Left lung (tissue), 10 donors: ENCODE results near the gene DDI2. TPM values are rescaled to one million over a fixed set of nuclear protein-coding genes. Genes with fewer than 3 reads are reported as not detected.

Experiments
- ATAC-seq: fragments of 200-7000 bp; cut with Tn5 transposase; one replicate; pipeline ENCODE4 v1.9.1; 2020; ENCODE audit warnings: moderate library complexity
- DNase-seq, 4 donors: peaks; one replicate each; pipeline ENCODE4 v3.0.0-alpha.2; 2013 to 2020
- H3K27ac ChIP-seq, 2 donors: fragments of 200-600 bp; sonication (generic) in 1 of 2; one replicate each; pipeline versions ENCODE4 v1.5.0 to v1.8.0; 2020 to 2021
- H3K27me3 ChIP-seq, 2 donors: fragments of 200-600 bp; sonication (generic) in 1 of 2; one replicate each; pipeline versions ENCODE4 v1.5.0 to v1.8.0; 2020 to 2021
- H3K36me3 ChIP-seq, 2 donors: fragments of 200-600 bp; sonication (generic) in 1 of 2; one replicate each; pipeline versions ENCODE4 v1.5.0 to v1.8.0; 2020 to 2021
- H3K4me1 ChIP-seq, 2 donors: fragments of 200-600 bp; one replicate each; pipeline ENCODE4 v1.8.0; 2021
- H3K4me3 ChIP-seq, 2 donors: fragments of 200-600 bp; sonication (generic) in 1 of 2; one replicate each; pipeline versions ENCODE4 v1.5.0 to v1.8.0; 2020 to 2021; ENCODE audit warnings: mild to moderate bottlenecking in 1 of 2
- H3K9me3 ChIP-seq, 2 donors: fragments of 200-600 bp; sonication (generic) in 1 of 2; one replicate each; pipeline versions ENCODE4 v1.5.0 to v1.8.0; 2020 to 2021
- intact Hi-C, 2 donors: fragments of 100-400 bp; cut with DNase I; formaldehyde crosslinking; loops; one replicate each; pipeline versions ENCODE4 v1.11.2 to v1.14.2; 2022
- polyA plus RNA-seq, 6 donors: library from polyadenylated mRNA; unstranded; fragments of 120-200 nt; gene quantifications; one replicate each; pipeline ENCODE4 v1.2.1, GENCODE V29; 2013; ENCODE audit not compliant: insufficient read length in 6 of 6
- total RNA-seq, 2 donors: library from RNA; stranded (reverse); fragmentation: NEBNext Ultra II Directional; extraction: Animal tissue kit (Norgen Biotek cat#: 25700); gene quantifications; one replicate each; pipeline ENCODE4 v1.2.1, GENCODE V29; 2021
- TF ChIP-seq, protein P1 (sequence below), 2 donors: fragments of 200-600 bp; sonication (generic) in 1 of 2; IDR thresholded peaks; one replicate each; pipeline versions ENCODE4 v1.5.0 to v1.8.0; 2021; ENCODE audit warnings: antibody characterized with exemption in 2 of 2
- donor health status: DM: no; HTN: yes; CAD: no.
- donor health status: DM: no; HTN: no; CAD: no.

The DDI2 gene
- total and polyA plus RNA-seq, 8 donors: 20.4 to 37.7 (median 22.6) TPM

DNA sequence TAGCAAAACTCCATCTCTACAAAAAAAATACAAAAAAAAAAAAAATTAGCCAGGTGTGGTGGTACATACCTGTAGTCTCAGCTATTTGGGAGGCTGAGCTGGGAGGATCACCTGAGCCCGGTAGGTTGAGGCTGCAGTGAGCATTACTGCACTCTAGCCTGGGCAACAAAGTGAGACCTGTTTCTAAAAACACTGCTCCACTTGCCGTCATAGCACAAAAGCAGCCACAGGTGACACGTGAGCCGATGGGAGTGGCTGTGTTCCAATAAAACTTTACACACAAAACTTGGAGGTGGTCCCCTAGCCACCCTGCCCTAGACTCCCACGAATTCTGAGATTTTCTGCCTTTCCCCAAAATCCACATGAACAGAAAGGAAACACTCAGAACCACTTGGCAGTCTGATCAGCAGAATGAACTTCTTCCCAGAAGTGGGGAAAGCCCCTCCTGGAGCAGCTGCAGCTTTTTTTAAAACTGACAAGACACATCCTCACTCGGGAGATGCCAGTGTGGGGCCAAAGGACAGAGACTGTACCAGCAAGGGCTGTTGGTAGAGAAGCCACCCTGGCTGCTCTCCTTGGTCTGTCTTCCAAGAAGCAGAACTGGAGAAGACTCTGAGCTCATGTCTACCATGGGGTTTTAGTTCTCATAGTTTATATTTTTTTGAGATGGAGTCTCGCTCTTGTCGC, 90.1 kb downstream of the DDI2 start:
- peaks cover 22 to 38% of the 10 kb centered on the region in 2 donors for H3K4me1 ChIP-seq
- no peak for DNase-seq
- intact Hi-C loops: no loop called here
- no peak overlapping the region for H3K4me3 ChIP-seq
- no peaks in the 10 kb centered on the region for H3K27me3 ChIP-seq
- ATAC-seq: no peak
- TF ChIP-seq, protein P1, sequence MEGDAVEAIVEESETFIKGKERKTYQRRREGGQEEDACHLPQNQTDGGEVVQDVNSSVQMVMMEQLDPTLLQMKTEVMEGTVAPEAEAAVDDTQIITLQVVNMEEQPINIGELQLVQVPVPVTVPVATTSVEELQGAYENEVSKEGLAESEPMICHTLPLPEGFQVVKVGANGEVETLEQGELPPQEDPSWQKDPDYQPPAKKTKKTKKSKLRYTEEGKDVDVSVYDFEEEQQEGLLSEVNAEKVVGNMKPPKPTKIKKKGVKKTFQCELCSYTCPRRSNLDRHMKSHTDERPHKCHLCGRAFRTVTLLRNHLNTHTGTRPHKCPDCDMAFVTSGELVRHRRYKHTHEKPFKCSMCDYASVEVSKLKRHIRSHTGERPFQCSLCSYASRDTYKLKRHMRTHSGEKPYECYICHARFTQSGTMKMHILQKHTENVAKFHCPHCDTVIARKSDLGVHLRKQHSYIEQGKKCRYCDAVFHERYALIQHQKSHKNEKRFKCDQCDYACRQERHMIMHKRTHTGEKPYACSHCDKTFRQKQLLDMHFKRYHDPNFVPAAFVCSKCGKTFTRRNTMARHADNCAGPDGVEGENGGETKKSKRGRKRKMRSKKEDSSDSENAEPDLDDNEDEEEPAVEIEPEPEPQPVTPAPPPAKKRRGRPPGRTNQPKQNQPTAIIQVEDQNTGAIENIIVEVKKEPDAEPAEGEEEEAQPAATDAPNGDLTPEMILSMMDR (IDR thresholded peaks at IDR 0.05): no peak
- H3K36me3 ChIP-seq: peaks cover 0 to 8% of the 10 kb centered on the region in 2 donors
- no peaks in the 10 kb centered on the region for H3K9me3 ChIP-seq
- peak overlapping the region in 1 of 2 donors; percentile 39 for H3K27ac ChIP-seq

DNA sequence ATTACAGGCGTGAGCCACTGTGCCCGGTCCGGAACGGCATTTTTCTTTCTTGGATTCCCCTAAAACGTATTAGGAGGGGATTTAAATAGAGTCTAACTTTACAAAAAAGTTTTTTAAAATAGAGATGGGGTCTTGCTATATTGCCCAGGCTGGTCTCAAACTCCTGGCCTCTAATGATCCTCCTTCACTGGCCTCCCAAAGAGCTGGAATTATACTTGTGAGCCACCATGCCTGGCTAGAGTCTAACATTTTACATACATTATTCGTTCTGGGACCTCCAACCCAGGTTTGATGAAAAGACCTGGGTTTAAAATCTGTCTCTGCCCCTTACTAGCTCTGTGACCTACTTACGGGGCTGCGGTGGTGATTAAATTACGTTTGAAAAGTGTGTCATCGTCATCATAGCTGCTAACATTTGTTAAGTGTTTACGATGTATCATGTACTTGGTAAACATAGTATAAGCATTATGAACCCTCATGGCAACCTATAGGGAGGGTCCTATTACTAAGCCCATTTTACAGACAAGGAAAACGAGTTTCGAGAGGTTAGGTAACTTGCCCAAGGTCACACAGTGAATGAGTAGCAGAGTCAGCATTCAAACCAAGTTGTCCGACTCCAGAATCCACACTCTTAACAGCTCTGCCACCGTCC, 91.4 kb downstream of the DDI2 start:
- DNase-seq: no peak
- intact Hi-C loops: no loop called here

DNA sequence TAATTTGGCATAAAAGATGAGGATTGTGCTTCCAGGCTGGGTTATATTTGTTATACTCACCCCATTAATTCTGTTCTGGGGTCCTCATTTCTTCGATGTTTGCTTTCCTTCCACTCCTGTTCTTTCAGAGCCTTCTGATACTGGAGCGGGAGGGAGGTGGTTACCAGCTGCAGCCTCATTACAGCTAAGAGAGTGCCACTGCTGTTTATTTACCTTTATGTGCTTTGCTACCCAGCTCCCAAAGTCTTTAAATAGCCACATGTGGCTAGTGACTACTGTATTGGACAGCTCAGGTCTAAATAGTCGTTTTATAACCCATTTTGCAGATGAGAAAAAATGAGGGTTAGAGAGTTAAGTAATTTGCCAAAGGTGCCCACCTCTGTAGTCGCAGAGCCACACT, 92.0 kb downstream of the DDI2 start:
- peaks cover 0 to 8% of the 10 kb centered on the region in 2 donors for H3K36me3 ChIP-seq
- H3K27me3 ChIP-seq: no peaks in the 10 kb centered on the region
- ATAC-seq (no peak), DNase-seq (no peak)
- intact Hi-C loops: no loop called here
- H3K27ac ChIP-seq: no peak overlapping the region
- no peaks in the 10 kb centered on the region for H3K9me3 ChIP-seq
- peaks cover 9 to 23% of the 10 kb centered on the region in 2 donors for H3K4me1 ChIP-seq
- no peak overlapping the region for H3K4me3 ChIP-seq
- TF ChIP-seq, protein P1 (IDR thresholded peaks at IDR 0.05): no peak

More for the DNA sequence above, 91.4 kb downstream of the DDI2 start:
- no peak for ATAC-seq
- TF ChIP-seq, protein P1 (IDR thresholded peaks at IDR 0.05): no peak
- H3K4me1 ChIP-seq: peaks cover 13 to 28% of the 10 kb centered on the region in 2 donors
- peaks cover 0 to 8% of the 10 kb centered on the region in 2 donors for H3K36me3 ChIP-seq
- no peak overlapping the region for H3K4me3 ChIP-seq
- H3K27me3 ChIP-seq: no peaks in the 10 kb centered on the region
- no peaks in the 10 kb centered on the region for H3K9me3 ChIP-seq
- H3K27ac ChIP-seq: no peak overlapping the region

- Histone ChIP-seq H3K36me3 (peaks cover 0 to 14% of the 10 kb centered on the region in 2 donors), H3K27ac (no peak overlapping the region), H3K4me1 (peaks cover 3 to 14% of the 10 kb centered on the region in 2 donors), H3K4me3 (no peak overlapping the region), H3K27me3 (no peaks in the 10 kb centered on the region), H3K9me3 (no peaks in the 10 kb centered on the region)
- intact Hi-C loops: no loop called here
- TF ChIP-seq, protein P1 (IDR thresholded peaks at IDR 0.05): no peak
- DNase-seq: no peak
- ATAC-seq: no peak
Measured at GRCh38 chr1:15712168-15712567, 94.9 kb downstream of the DDI2 start.

DNA sequence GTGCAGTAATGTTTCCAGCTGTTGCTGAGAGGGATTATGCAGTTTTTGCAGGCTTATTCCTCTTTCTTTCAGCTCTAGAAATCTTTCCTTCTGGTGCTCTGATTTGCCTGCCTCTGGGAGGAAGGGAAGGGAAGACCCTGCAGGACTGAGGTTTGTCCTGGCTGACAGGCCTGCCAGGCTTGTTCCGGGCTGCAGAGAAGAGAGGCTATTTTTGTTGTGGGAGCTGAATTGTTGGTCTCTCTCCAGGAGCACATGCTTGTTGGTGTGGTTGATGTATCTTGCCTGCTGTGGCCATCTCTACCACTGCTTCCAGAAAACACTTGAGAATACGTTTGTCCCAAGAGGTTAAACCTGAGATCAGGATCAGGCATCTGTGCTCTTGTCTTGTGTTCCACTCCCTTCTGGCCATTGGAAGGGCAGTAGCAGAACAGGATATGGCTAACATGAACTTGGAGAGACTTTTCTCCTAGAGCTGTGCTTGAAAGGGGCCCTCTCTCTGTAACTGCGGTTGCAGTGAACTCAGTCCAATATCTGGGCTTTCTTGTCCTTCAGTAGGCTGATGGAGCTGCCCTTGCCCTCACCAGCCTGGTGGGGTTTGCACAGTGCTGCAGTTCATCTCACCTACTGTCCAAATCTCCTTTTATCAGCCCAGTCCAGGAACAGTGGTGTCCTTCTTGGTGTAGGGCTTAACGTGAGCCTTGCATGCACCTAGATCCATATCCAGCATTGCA, 97.3 kb downstream of the DDI2 start:
- Histone ChIP-seq H3K4me1 (peaks cover 3 to 8% of the 10 kb centered on the region in 2 donors), H3K27ac (peak overlapping the region in 1 of 2 donors; percentile 30), H3K9me3 (no peaks in the 10 kb centered on the region), H3K36me3 (peaks cover 0 to 38% of the 10 kb centered on the region in 2 donors), H3K27me3 (no peaks in the 10 kb centered on the region), H3K4me3 (no peak overlapping the region)
- peak in 2 of 4 donors; percentile 90 to 93 for DNase-seq
- TF ChIP-seq, protein P1 (IDR thresholded peaks at IDR 0.05): no peak
- peak; percentile 53 for ATAC-seq
- intact Hi-C loops: no loop called here
